PFSK-1 (cell line): ENCODE data around the gene SPIN1.

Experiments used
- FOXP2 ChIP-seq: optimal IDR thresholded peaks from 2 replicates; pipeline ENCODE3; 2011; ENCODE audit warnings: borderline replicate concordance, control low read depth, inconsistent platforms; ENCODE audit not compliant: insufficient read depth; ENCODE audit errors: extremely low read length, extremely low read depth
- POLR2AphosphoS5 ChIP-seq: IDR thresholded peaks from 2 replicates; pipeline ENCODE4 v1.6.1; 2012; ENCODE audit warnings: low read depth, mild to moderate bottlenecking, control low read depth, low read length, moderate library complexity
- SIN3A ChIP-seq: IDR thresholded peaks from 2 replicates; pipeline ENCODE4 v1.6.1; 2012; ENCODE audit warnings: mild to moderate bottlenecking, low read length, moderate library complexity, borderline replicate concordance; ENCODE audit not compliant: insufficient read depth
- TAF1 ChIP-seq: IDR thresholded peaks from 2 replicates; pipeline ENCODE4 v1.6.1; 2012; ENCODE audit warnings: low read length, control low read depth, borderline replicate concordance; ENCODE audit not compliant: insufficient read depth
- TF ChIP-seq, protein P1 (sequence below), 2 experiments: IDR thresholded peaks; 2 replicates each; pipeline versions ENCODE4 v1.6.1 to v1.8.0; 2011 to 2012; ENCODE audit warnings: low read depth in 2 of 2, low read length in 2 of 2, control low read depth in 1 of 2, inconsistent platforms in 1 of 2, mild to moderate bottlenecking in 1 of 2, moderate library complexity in 1 of 2; ENCODE audit not compliant: insufficient read depth in 1 of 2

Gene SPIN1

DNA sequence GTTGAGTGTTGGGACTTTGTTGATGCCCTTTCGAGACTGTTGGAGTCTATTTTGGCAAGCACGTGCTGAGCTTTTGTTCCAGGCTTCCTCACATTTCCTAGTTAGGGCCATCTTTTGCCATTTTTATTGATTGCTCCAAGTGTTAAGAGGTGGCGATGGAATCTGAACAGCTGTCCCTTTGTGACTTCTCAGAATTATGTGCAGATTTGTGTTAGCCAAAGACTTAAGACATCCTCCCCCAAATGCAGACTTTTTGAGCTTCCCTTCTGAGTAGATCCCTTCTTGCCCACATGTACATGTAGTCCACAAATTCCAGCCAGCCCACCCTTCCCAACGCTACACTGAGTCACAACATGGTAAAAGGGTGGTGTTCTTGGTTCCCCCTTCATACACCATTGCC is 59.2 kb downstream of the SPIN1 start:
- TF ChIP-seq SIN3A (no peak), POLR2AphosphoS5 (no peak), TAF1 (no peak), FOXP2 (no peak)
- TF ChIP-seq, protein P1, sequence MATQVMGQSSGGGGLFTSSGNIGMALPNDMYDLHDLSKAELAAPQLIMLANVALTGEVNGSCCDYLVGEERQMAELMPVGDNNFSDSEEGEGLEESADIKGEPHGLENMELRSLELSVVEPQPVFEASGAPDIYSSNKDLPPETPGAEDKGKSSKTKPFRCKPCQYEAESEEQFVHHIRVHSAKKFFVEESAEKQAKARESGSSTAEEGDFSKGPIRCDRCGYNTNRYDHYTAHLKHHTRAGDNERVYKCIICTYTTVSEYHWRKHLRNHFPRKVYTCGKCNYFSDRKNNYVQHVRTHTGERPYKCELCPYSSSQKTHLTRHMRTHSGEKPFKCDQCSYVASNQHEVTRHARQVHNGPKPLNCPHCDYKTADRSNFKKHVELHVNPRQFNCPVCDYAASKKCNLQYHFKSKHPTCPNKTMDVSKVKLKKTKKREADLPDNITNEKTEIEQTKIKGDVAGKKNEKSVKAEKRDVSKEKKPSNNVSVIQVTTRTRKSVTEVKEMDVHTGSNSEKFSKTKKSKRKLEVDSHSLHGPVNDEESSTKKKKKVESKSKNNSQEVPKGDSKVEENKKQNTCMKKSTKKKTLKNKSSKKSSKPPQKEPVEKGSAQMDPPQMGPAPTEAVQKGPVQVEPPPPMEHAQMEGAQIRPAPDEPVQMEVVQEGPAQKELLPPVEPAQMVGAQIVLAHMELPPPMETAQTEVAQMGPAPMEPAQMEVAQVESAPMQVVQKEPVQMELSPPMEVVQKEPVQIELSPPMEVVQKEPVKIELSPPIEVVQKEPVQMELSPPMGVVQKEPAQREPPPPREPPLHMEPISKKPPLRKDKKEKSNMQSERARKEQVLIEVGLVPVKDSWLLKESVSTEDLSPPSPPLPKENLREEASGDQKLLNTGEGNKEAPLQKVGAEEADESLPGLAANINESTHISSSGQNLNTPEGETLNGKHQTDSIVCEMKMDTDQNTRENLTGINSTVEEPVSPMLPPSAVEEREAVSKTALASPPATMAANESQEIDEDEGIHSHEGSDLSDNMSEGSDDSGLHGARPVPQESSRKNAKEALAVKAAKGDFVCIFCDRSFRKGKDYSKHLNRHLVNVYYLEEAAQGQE (IDR thresholded peaks at IDR 0.05; ENCODE audit: insufficient read depth in 1 of 2, low read depth in 2 of 2, low read length in 2 of 2), result no peak

DNA sequence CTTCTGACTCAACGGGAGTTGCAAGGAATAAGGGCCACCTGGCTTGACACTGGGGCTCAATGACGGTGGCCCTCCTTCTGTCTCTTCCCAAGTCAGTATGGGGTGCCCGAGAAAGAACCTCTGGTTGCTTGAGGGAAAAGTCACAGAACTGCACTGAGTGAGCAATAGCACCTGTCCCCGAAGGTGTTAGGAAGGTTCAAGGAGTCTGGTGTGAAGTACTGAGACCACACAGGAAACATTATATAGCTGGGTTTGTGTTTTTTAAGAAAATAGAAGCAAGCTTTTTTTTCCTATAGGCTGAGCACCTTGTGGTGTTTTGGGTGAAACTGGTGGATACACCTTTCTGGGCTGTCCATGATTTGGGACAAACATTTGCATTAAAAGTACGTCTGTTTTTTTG is 62.9 kb downstream of the SPIN1 start:
- TF ChIP-seq POLR2AphosphoS5 (no peak), FOXP2 (no peak), TAF1 (no peak), SIN3A (no peak)
- TF ChIP-seq, protein P1 (IDR thresholded peaks at IDR 0.05; ENCODE audit: insufficient read depth in 1 of 2, low read depth in 2 of 2, low read length in 2 of 2), result no peak

DNA sequence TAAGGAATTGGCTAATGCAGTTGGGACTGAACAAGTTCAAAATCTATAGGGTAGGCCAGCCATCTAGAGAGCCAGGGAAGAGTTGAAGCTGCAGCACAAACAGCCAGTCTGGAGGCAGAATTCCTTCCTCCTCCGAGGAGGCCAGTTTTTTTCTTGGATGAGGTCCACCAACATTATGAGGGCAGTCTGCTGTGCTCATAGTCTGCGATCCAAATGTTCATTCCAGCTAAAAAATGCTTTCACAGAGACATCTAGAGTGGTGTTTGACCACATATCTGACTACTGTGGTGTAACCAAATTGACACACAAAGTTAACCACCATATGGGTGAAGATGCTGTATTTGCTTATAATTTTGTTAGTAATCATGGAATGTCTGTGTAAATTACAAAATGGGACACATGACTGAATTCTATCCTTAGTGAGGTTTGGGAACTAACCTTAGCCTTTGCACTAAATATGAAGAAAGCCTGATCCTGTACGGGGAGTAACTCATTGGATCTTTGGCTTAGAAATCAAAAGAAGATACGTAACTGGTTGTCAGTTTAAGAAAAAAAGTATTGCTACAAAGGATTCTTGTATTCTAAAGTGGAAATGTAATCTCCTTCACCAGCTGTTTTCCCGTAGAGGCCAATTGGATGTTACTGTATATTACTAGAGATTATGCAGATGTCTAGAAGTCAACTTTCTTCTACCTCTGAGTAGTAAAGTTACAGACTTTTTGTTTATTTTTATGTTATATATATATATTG is 70.6 kb downstream of the SPIN1 start:
- TF ChIP-seq POLR2AphosphoS5 (no peak), SIN3A (no peak), TAF1 (no peak)

DNA sequence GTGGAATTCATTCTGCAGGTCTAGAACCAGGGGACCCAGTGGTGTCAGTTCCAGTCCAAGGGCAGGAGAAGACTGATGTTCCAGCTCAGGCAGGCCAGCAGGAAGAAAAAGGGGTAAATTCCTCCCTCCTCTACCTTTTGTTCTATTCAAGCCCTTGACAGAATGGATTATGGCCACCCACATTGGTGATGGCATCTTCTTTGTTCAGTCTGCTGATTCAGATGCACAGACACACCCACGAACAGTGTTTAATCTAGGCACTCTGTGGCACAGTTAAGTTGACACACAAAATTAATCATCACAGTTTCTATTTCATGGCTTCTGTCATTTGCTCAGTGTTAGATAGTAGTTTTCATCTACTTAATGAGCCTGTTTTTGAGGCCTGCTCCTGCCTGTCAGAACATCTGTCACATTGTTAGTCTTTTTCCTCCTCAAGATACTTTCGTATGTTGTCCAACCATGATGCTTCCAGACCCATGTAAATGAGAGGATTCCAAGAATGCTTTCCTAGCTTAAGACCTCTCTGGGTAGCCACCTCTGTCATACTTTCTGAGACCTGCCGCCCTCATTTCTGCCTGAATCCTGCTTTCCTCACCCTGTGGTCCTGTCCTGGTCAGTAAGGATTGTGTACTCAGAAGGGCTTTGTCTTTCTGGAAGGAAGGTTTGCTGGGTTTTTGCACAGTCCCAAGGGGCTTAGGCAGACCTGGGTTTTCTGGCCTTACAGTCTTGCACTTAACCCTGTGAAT is 72.5 kb downstream of the SPIN1 start:
- TF ChIP-seq FOXP2 (no peak), POLR2AphosphoS5 (no peak), TAF1 (no peak)
- TF ChIP-seq, protein P1 (IDR thresholded peaks at IDR 0.05; ENCODE audit: insufficient read depth in 1 of 2, low read depth in 2 of 2, low read length in 2 of 2), result no peak

DNA sequence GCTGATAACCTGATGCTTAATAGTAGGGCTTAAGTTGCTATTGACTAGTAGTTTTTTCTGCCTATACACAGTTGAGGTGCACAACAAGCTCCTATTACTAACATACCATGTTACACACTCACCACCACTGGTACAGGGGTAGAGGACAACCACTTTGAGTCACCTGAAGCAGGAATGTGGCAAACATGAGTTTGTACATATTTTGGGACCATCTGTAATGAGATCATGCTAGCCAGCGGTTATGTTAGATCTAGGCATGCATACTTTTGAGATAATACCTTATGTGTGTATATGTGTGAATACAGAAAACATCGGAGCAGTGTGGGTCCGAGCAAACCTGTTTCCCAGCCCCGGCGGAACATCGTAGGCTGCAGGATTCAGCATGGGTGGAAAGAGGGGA is 73.9 kb downstream of the SPIN1 start:
- TF ChIP-seq POLR2AphosphoS5, result no peak
- TF ChIP-seq FOXP2, result no peak
- TF ChIP-seq TAF1, result no peak
- no peak for TF ChIP-seq SIN3A
- TF ChIP-seq, protein P1 (IDR thresholded peaks at IDR 0.05; ENCODE audit: insufficient read depth in 1 of 2, low read depth in 2 of 2, low read length in 2 of 2), result no peak
